SK-N-MC (cell line): ENCODE data around the gene DNAJC17.

Experiments
- EZH2 ChIP-seq: fragments of 200-600 bp; sonication (generic); IDR thresholded peaks from one replicate; pipeline ENCODE4 v1.6.1; 2017; ENCODE audit warnings: antibody characterized with exemption
- FOXP2 ChIP-seq: optimal IDR thresholded peaks from 2 replicates; pipeline ENCODE3; 2011; ENCODE audit warnings: mild to moderate bottlenecking, moderate library complexity; ENCODE audit not compliant: insufficient read depth; ENCODE audit errors: extremely low read length, control extremely low read depth
- POLR2AphosphoS5 ChIP-seq: IDR thresholded peaks from 2 replicates; pipeline ENCODE4 v1.6.1; 2012; ENCODE audit warnings: mild to moderate bottlenecking, low read depth, low read length, borderline replicate concordance

- TF ChIP-seq POLR2AphosphoS5, result no peak
- no peak for TF ChIP-seq EZH2
- TF ChIP-seq FOXP2, result no peak
These were observed 623 bp downstream of the DNAJC17 start for GRCh38 chr15:40806672-40807027.
